HL-60 (cell line): ENCODE results near the gene USP11.

Experiments
- DNase-seq, 2 experiments: peaks; one replicate each; pipeline ENCODE4 v3.0.0-alpha.2; 2010 to 2020; ENCODE audit warnings: low read depth in 1 of 2, low spot score in 1 of 2
- H3K27ac ChIP-seq: fragments of 250-450 bp; sonication (Bioruptor Pico); replicated peaks from 2 replicates; pipeline ENCODE4 v1.5.1; 2020; ENCODE audit warnings: mild to moderate bottlenecking, moderate library complexity
- H3K27me3 ChIP-seq: fragments of 250-450 bp; sonication (Bioruptor Pico); 2 replicates; pipeline ENCODE4 v1.5.1; 2021; ENCODE audit warnings: mild to moderate bottlenecking, moderate library complexity; ENCODE audit not compliant: insufficient read depth, poor library complexity, severe bottlenecking
- H3K4me3 ChIP-seq: replicated peaks from 2 replicates; pipeline ENCODE4 v1.5.1; 2011; ENCODE audit warnings: mild to moderate bottlenecking, control low read depth, low read length; ENCODE audit not compliant: insufficient read depth
- CTCF ChIP-seq: IDR thresholded peaks from one replicate; pipeline ENCODE4 v1.5.1; 2011; ENCODE audit warnings: low read length, control low read depth, inconsistent platforms; ENCODE audit not compliant: insufficient read depth
- GABPA ChIP-seq: IDR thresholded peaks from 2 replicates; pipeline ENCODE4 v1.6.1; 2012; ENCODE audit warnings: low read depth
- POLR2AphosphoS5 ChIP-seq: IDR thresholded peaks from 2 replicates; pipeline ENCODE4 v1.6.1; 2012; ENCODE audit warnings: low read depth
- SPI1 ChIP-seq: IDR thresholded peaks from 2 replicates; pipeline ENCODE4 v1.6.1; 2012; ENCODE audit warnings: low read depth, mild to moderate bottlenecking, borderline replicate concordance
- TF ChIP-seq, protein P1 (sequence below): IDR thresholded peaks from 2 replicates; pipeline ENCODE4 v1.6.1; 2012; ENCODE audit warnings: low read depth; ENCODE audit not compliant: insufficient replicate concordance

USP11 gene

GRCh38 chrX:47194194-47194787 lies 38.5 kb upstream of the USP11 start:
- peak overlapping the region; percentile 92 for H3K27ac ChIP-seq
- DNase-seq = no peak
- TF ChIP-seq CTCF (no peak), POLR2AphosphoS5 (no peak)
- TF ChIP-seq, protein P1, sequence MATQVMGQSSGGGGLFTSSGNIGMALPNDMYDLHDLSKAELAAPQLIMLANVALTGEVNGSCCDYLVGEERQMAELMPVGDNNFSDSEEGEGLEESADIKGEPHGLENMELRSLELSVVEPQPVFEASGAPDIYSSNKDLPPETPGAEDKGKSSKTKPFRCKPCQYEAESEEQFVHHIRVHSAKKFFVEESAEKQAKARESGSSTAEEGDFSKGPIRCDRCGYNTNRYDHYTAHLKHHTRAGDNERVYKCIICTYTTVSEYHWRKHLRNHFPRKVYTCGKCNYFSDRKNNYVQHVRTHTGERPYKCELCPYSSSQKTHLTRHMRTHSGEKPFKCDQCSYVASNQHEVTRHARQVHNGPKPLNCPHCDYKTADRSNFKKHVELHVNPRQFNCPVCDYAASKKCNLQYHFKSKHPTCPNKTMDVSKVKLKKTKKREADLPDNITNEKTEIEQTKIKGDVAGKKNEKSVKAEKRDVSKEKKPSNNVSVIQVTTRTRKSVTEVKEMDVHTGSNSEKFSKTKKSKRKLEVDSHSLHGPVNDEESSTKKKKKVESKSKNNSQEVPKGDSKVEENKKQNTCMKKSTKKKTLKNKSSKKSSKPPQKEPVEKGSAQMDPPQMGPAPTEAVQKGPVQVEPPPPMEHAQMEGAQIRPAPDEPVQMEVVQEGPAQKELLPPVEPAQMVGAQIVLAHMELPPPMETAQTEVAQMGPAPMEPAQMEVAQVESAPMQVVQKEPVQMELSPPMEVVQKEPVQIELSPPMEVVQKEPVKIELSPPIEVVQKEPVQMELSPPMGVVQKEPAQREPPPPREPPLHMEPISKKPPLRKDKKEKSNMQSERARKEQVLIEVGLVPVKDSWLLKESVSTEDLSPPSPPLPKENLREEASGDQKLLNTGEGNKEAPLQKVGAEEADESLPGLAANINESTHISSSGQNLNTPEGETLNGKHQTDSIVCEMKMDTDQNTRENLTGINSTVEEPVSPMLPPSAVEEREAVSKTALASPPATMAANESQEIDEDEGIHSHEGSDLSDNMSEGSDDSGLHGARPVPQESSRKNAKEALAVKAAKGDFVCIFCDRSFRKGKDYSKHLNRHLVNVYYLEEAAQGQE = no peak
- peak overlapping the region; percentile 66 for H3K4me3 ChIP-seq
- no peaks in the 10 kb centered on the region for H3K27me3 ChIP-seq

GRCh38 chrX:47196098-47196497 lies 36.7 kb upstream of the USP11 start:
- TF ChIP-seq GABPA (no peak), POLR2AphosphoS5 (no peak), SPI1 (no peak), CTCF (no peak)
- TF ChIP-seq, protein P1 = no peak
- Histone ChIP-seq H3K4me3 (no peak overlapping the region), H3K27me3 (no peaks in the 10 kb centered on the region), H3K27ac (no peak overlapping the region; the same call in 1 of the 2 replicates)
- DNase-seq = no peak

DNA sequence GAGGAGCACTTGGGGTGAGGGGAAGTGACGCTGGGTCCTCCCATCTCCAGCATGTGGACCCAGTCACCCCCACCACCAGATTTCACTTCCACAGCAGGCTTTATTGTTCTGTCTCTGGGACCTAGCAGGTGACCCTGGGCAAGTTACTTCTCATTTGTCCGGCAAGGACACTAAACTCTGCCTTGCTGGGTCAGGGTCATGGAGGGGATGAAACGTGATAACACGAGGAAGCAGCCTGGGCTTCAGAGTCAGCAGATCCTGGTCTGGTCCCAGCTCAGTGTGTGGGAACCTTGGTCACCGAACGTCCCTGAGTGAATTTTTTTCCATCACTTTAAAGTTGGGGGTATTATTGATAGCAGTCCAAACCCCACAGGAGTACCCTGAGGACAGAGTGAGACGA lies 35.3 kb upstream of the USP11 start:
- Histone ChIP-seq H3K27ac (no peak overlapping the region), H3K4me3 (no peak overlapping the region), H3K27me3 (no peaks in the 10 kb centered on the region)
- no peak for TF ChIP-seq CTCF
- TF ChIP-seq GABPA = no peak
- TF ChIP-seq POLR2AphosphoS5 = no peak
- TF ChIP-seq SPI1 = no peak
- TF ChIP-seq, protein P1 = no peak
- DNase-seq = no peak
